OCI-LY3 (cell line): ENCODE measurements around the gene ZNF835.
"Not testable (repeated sequence)": the region's sequence is repeated elsewhere in the genome, so short reads cannot be mapped to it uniquely, and the experiment has no call there.

Source experiments
- H2AFZ ChIP-seq: fragments of 200-600, 300-600 bp; shearing (Covaris generic); 2 replicates; pipeline ENCODE4 v1.6.0; 2014; ENCODE audit warnings: antibody characterized with exemption, low read depth, low read length
- H3K27ac ChIP-seq: fragments of 200-600, 300-600 bp; sonication (generic); 2 replicates; pipeline ENCODE4 v1.5.1; 2014; ENCODE audit warnings: mild to moderate bottlenecking, low read length, moderate library complexity, mixed read lengths
- H3K27me3 ChIP-seq: fragments of 200-600, 300-600 bp; sonication (generic); 2 replicates; pipeline ENCODE4 v1.6.1; 2014; ENCODE audit warnings: low read depth, low read length, mixed read lengths
- H3K36me3 ChIP-seq: fragments of 200-600, 300-600 bp; sonication (generic); replicated peaks from 2 replicates; pipeline ENCODE3; 2014; ENCODE audit warnings: low read depth, low read length, mixed read lengths
- H3K4me1 ChIP-seq: fragments of 300-600, 200-600 bp; sonication (generic); 2 replicates; pipeline ENCODE4 v1.6.1; 2014; ENCODE audit warnings: low read length, mixed read lengths
- H3K4me2 ChIP-seq: fragments of 200-600, 300-600 bp; sonication (generic); 2 replicates; pipeline ENCODE4 v1.6.1; 2014; ENCODE audit warnings: low read length, mixed read lengths
- H3K4me3 ChIP-seq: fragments of 300-600, 200-600 bp; sonication (generic); 2 replicates; pipeline ENCODE4 v1.5.1; 2014; ENCODE audit warnings: antibody characterized with exemption, mild to moderate bottlenecking, low read length, moderate library complexity
- H3K79me2 ChIP-seq: fragments of 300-600, 200-600 bp; shearing (Covaris generic); 2 replicates; pipeline ENCODE4 v1.6.1; 2014; ENCODE audit warnings: mild to moderate bottlenecking, low read length, mixed read lengths
- H3K9ac ChIP-seq: fragments of 300-600, 200-600 bp; shearing (Covaris generic); 2 replicates; pipeline ENCODE4 v1.6.0; 2014; ENCODE audit warnings: mild to moderate bottlenecking, low read length, moderate library complexity
- H3K9me3 ChIP-seq: fragments of 200-600, 300-600 bp; shearing (Covaris generic); 2 replicates; pipeline ENCODE4 v1.6.1; 2014; ENCODE audit warnings: low read length, mixed read lengths; ENCODE audit not compliant: insufficient read depth
- H4K20me1 ChIP-seq: fragments of 200-600, 300-600 bp; sonication (generic); 2 replicates; pipeline ENCODE4 v1.6.1; 2016; ENCODE audit warnings: low read length, mixed read lengths; ENCODE audit not compliant: insufficient read depth
- EZH2phosphoT487 ChIP-seq: fragments of 200-600 bp; shearing (Covaris generic); IDR thresholded peaks from 2 replicates; pipeline ENCODE4 v1.6.1; 2018; ENCODE audit warnings: antibody characterized with exemption, mixed run types, low read depth
- TF ChIP-seq, protein P1 (sequence below): fragments of 200-600, 300-600 bp; sonication (generic); IDR thresholded peaks from 2 replicates; pipeline ENCODE4 v1.5.1; 2014; ENCODE audit warnings: antibody characterized with exemption, low read length, low read depth

ZNF835 gene

DNA sequence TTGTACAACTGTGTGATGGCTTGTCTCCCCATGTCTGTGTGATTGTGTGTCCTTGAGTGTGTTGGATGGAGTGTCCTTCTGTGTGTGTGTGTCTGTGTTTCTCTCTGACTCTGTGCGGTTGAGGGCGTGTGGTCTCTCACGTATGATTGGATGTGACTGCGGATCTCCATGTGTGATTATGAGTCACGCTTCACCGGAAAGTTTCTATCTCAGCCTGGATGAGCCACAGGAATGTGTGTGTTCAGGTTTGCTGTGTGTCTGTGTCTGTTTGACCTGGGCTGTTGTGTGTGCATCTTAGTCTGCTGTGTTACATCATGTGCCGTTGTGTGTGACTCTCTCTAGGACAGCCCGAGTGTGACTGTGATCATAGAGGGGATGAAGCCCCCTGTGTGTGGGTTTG lies 15.5 kb upstream of the ZNF835 start:
- TF ChIP-seq EZH2phosphoT487: no peak
- TF ChIP-seq, protein P1, sequence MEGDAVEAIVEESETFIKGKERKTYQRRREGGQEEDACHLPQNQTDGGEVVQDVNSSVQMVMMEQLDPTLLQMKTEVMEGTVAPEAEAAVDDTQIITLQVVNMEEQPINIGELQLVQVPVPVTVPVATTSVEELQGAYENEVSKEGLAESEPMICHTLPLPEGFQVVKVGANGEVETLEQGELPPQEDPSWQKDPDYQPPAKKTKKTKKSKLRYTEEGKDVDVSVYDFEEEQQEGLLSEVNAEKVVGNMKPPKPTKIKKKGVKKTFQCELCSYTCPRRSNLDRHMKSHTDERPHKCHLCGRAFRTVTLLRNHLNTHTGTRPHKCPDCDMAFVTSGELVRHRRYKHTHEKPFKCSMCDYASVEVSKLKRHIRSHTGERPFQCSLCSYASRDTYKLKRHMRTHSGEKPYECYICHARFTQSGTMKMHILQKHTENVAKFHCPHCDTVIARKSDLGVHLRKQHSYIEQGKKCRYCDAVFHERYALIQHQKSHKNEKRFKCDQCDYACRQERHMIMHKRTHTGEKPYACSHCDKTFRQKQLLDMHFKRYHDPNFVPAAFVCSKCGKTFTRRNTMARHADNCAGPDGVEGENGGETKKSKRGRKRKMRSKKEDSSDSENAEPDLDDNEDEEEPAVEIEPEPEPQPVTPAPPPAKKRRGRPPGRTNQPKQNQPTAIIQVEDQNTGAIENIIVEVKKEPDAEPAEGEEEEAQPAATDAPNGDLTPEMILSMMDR: no peak
- Histone ChIP-seq H3K27me3 (no peaks in the 10 kb centered on the region), H2AFZ (no peak overlapping the region), H3K9me3 (peaks cover 10% of the 10 kb centered on the region; the same call in 1 of the 2 replicates), H3K4me3 (no peak overlapping the region), H3K36me3 (no peaks in the 10 kb centered on the region), H3K79me2 (no peaks in the 10 kb centered on the region), H4K20me1 (no peaks in the 10 kb centered on the region), H3K27ac (no peak overlapping the region), H3K4me1 (no peaks in the 10 kb centered on the region), H3K9ac (no peak overlapping the region), H3K4me2 (no peak overlapping the region)

DNA sequence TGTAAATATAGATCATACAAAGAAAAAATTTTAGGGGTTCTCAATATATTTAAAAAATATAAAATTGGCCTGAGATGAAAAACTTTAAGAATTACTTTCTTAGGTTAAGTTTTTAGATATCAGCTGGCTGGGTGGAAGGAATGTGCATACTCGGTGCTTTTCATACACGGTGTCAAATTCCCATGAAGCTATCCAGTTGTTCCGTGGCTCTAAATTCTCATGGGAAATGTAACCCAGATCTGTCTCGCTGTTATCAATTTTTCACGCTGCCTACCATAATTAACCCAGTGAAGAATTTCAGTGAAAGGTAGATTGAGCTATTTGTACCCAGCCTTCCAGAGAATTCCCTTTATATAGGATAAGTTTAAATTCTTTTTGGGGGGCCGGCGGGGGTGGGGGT lies 11.6 kb upstream of the ZNF835 start:
- H3K4me1 ChIP-seq: no peaks in the 10 kb centered on the region
- TF ChIP-seq, protein P1: no peak
- TF ChIP-seq EZH2phosphoT487: no peak
- peaks cover 10% of the 10 kb centered on the region; the same call in 1 of the 2 replicates for H3K9me3 ChIP-seq
- no peaks in the 10 kb centered on the region for H3K36me3 ChIP-seq
- H2AFZ ChIP-seq: no peak overlapping the region
- H3K9ac ChIP-seq: no peak overlapping the region
- H3K27me3 ChIP-seq: no peaks in the 10 kb centered on the region
- H3K27ac ChIP-seq: no peak overlapping the region
- no peak overlapping the region for H3K4me3 ChIP-seq
- H3K79me2 ChIP-seq: no peaks in the 10 kb centered on the region
- H3K4me2 ChIP-seq: no peak overlapping the region
- H4K20me1 ChIP-seq: no peaks in the 10 kb centered on the region

DNA sequence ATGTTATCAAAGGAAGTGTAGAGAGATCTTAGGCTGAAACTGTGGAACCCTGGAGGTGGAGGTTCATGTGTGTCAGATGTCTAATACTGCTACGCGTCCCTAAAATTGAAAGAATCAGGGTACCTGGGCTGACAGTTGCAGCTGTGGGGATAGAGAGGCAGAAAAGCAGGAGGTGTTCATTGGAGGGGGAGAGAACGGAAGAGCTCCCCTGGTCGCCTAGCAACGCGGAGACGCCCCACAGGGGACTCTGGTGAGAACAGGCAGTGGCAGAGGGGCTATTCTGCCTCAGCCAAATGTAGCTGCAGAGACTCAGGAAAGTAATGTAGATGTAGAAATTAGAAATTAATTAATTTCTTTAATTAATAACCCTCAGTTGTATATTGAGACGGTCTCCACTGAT lies 10.1 kb upstream of the ZNF835 start:
- Histone ChIP-seq H2AFZ (no peak overlapping the region), H3K36me3 (no peaks in the 10 kb centered on the region)
- no peak for TF ChIP-seq EZH2phosphoT487
- TF ChIP-seq, protein P1: no peak

DNA sequence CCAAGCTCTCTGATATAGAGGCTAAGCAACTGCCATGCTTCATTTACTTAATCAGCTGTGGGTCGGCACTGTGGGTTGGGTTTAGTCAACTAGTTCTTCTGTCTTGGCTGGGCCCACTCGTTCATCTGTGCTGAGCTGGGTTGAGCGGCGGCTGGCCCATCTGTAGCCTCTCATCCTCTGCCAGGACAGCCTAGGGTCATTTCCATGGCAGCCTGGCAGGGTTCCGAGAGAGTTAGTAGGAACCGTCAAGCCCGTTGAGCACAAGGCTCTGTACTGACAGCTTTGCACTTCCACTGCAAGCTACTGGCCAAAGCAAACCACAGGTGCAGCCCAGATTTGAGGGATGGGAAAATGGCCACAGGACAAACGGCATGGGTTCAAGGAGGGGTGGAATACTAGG lies 6.6 kb upstream of the ZNF835 start:
- Histone ChIP-seq H3K9me3 (peaks cover 14% of the 10 kb centered on the region; the same call in 1 of the 2 replicates), H3K9ac (no peak overlapping the region)
- TF ChIP-seq, protein P1: no peak
- no peak for TF ChIP-seq EZH2phosphoT487

More for the DNA sequence above, 10.1 kb upstream of the ZNF835 start:
- no peaks in the 10 kb centered on the region for H4K20me1 ChIP-seq
- H3K9ac ChIP-seq: no peak overlapping the region
- no peak overlapping the region for H3K4me3 ChIP-seq
- no peak overlapping the region for H3K27ac ChIP-seq
- no peaks in the 10 kb centered on the region for H3K27me3 ChIP-seq
- H3K9me3 ChIP-seq: peaks cover 13% of the 10 kb centered on the region; the same call in 1 of the 2 replicates
- H3K4me2 ChIP-seq: no peak overlapping the region
- no peaks in the 10 kb centered on the region for H3K4me1 ChIP-seq
- H3K79me2 ChIP-seq: no peaks in the 10 kb centered on the region

DNA sequence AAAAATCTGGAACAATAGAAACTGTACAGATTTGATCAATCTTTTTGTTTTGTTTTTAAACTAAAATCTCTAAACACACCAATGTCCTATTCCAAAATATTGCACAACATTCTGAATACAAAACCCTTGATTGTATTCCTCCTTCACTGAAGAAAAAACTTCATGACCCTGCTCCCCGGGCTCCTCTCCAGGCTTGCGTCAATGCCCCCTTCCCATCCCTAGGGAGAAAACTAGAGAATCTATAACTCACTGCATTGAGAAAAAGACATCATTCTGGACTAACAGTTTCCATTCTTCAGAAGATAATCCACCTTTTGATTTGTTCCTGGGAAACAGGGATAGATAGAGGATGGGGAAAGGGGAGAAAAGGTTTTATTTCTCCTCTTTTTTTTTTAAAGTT lies 1.1 kb upstream of the ZNF835 start:
- H3K27ac ChIP-seq, H3K4me1 ChIP-seq, H3K4me3 ChIP-seq, H3K27me3 ChIP-seq, H3K4me2 ChIP-seq, H3K9me3 ChIP-seq, H3K9ac ChIP-seq, H3K36me3 ChIP-seq, H4K20me1 ChIP-seq, H2AFZ ChIP-seq: not testable (repeated sequence)
- H3K79me2 ChIP-seq: peaks cover 12% of the 10 kb centered on the region

More for the DNA sequence above, 6.6 kb upstream of the ZNF835 start:
- H3K27ac ChIP-seq: no peak overlapping the region
- H3K27me3 ChIP-seq: no peaks in the 10 kb centered on the region
- no peaks in the 10 kb centered on the region for H3K79me2 ChIP-seq
- H3K36me3 ChIP-seq: no peaks in the 10 kb centered on the region
- no peaks in the 10 kb centered on the region for H4K20me1 ChIP-seq
- no peak overlapping the region for H2AFZ ChIP-seq
- no peaks in the 10 kb centered on the region for H3K4me1 ChIP-seq
- H3K4me2 ChIP-seq: no peak overlapping the region
- H3K4me3 ChIP-seq: no peak overlapping the region
